GM21390 (cell line): ENCODE data around the gene ADAMTS12.
"Not testable (repeated sequence)": the region's sequence is repeated elsewhere in the genome, so short reads cannot be mapped to it uniquely, and the experiment has no call there.

Experiments used
- ATAC-seq: cut with Tn5 transposase; IDR thresholded peaks from one replicate; pipeline ENCODE4 v1.9.1; 2021; ENCODE audit not compliant: unreplicated experiment

ADAMTS12 gene

DNA sequence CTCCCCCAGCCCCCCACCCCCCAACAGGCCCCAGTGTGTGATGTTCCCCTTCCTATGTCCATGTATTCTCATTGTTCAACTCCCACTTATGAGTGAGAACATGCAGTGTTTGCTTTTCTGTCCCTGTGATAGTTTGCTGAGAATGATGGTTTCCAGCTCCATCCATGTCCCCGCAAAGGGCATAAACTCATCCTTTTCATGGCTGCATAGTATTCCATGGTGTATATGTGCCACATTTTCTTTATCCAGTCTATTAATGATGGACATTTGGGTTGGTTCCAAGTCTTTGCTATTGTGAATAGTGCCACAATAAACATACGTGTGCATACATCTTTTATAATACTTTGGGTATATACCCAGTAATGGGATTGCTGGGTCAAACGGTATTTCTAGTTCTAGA, 23.1 kb upstream of the ADAMTS12 start:
- not testable (repeated sequence) for ATAC-seq

DNA sequence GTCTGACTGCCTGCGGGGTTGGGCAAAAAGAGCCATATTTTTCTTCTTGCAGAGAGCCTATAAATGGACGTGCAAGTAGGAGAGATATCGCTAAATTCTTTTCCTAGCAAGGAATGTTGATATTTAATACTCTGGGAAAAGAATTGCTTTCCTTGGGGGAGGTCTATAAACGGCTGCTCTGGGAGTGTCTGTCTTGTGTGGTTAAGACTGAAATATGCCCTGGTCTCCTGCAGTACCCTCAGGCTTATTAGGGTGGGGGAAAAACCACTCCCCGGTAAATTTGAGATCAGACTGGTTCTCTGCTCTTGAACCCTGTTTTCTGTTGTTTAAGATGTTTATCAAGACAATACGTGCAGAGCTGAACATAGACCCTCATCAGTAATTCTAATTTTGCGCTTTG, 14.5 kb upstream of the ADAMTS12 start:
- ATAC-seq, result not testable (repeated sequence)

DNA sequence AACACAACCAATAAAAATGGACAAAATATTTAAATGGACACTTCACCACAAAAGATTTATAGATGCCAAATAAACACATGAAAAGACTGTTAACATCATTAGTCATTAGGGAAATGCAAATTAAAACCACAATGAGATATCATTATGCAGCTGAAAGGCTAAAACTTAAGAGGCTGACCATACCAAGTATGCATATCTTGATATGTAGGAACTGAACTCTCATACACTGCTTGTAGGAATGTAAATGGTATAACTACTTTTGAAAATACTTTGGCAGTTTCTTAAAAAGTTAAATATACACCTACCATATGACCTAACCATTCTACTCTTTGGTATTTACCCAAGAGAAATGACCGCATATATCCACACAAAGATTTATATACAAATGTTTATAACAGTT, 13.6 kb upstream of the ADAMTS12 start:
- ATAC-seq, result no peak

DNA sequence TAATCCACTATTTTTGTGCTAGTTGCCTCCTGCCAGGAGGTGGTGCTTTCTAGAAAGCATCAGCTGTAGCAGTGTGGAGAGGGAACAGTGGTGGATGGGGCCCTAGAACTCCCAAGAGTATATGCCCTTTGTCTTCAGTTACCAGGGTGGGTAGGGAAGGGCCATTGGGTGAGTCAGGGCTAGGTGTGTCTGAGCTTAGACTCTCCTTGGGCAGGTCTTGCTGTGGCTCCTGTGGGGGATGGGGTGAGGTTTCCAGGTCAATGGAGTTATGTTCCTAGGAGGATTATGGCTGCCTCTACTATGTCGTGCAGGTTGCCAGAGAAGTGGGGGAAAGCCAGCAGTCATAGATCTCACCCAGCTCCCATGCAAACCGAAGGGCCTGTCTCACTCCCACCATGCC, 11.3 kb upstream of the ADAMTS12 start:
- ATAC-seq, result no peak

DNA sequence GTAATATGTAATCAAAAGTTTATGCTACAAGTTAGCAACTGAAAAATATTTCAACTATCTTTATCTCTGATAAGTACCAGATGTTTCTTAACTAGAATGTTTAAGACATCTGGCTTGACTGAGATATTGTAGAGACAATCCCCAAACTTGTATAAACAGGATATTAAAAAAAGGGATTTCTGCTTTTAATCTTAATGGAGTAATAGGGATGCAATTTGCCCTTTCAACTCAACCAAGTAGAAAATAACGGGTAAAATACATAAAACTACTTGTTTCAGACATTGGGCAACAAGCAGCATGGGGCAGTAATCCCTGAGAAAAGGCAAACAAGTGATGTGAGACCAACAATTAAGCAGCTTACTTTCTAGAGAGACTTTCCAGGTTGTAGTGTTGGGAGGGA, 9.4 kb upstream of the ADAMTS12 start:
- ATAC-seq, result no peak

DNA sequence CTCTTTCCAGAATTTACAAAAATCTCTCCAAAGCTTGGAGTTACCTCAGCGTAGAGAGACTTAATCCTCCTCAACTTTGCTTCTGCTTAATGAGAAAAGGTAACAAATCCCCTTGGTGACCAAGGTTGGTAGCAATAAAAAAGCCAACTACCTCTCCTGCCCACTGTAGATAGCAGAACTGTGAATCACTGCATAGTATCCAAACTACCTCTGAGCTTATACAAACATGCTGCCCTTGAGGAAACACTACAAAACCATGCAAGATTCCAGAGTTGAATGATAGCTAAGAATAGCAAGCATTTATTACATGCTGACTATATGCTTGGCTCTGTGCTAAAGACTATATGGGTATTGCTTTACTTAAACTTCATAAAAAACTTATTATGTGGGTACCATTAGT, 2.8 kb upstream of the ADAMTS12 start:
- no peak for ATAC-seq

DNA sequence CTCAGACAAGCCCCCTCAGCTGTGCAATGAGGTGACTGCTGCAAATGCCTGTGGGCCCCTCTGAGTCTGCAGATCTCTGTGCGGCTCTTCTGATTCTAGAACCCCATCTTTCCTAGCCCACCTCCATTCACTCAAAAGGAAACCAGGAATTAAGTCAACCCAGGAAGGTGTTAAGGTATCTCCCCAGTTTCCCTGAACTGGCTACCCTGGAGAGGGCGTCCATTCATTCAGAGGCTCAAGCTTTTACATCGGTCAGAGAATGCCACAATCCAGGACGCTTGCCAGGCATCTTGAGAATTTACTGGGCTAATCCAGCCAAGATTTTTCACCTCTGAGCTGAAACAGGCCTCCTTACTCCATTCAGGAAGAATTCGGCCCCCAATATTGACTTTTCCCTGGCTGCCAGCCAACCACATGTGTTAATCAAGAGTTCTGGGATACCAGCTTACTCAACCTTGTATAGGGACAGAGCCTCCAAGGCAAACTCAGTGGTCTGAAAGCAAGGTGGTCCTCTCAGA, 889 bp upstream of the ADAMTS12 start:
- ATAC-seq, result no peak

DNA sequence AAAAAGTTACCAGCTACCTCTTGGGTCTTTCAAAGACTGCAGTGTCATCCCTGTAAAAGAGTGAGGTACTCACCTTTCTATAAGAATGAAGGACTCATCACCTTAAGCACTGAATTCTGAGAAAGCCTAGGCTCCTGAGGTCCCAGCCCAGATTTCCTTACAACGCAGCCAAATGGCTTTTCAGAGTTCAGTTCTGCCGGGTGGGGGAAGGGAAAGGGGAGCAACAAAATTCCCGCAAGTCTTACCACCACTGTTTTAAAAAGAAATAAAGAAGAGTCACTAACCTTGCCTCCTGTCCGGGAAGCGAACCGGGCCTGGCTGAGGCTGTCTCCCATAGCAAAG, 373 bp downstream of the ADAMTS12 start:
- ATAC-seq, result no peak

DNA sequence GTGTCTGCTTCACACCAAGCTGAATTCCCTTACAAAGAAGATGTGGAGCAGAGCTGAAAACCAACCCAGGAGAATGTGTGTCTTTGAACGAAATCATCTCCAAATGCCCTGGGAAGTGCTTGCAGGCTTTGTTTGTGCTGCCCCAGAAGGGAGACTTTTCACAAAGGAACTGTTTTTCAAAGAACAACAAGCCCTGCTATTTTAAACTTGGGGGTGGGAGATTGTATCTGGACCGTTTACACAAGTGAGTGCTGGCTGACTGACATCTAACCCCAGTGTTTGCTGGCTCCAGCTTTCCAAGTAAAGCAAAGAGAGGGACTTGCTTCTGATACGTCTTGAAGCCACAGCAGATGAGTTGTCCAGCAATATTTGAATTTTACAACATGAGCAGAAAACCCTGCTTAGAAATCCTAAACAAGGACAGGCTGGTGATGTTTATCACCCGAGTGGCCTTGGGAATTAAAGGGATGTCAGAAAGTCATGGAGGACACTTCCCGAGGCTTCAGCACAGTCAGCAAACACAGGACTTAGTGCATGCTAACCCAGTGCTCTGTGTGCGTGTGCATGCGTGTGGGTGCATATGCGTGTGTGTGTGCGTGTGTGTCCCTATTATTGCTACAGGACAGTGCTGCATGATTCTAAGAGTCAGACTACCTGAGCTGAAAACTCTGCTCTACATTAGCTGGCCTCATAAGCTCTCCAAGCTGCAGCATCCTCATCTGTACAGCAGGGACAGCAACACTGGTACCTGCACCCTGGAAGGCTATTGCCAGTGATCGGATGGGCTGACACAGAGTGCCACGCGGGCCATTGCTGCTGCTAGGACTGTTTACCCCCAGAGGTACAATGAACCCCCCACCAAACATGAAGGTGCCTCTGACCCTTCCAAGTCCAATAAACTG, 1.4 kb downstream of the ADAMTS12 start:
- ATAC-seq, result no peak

DNA sequence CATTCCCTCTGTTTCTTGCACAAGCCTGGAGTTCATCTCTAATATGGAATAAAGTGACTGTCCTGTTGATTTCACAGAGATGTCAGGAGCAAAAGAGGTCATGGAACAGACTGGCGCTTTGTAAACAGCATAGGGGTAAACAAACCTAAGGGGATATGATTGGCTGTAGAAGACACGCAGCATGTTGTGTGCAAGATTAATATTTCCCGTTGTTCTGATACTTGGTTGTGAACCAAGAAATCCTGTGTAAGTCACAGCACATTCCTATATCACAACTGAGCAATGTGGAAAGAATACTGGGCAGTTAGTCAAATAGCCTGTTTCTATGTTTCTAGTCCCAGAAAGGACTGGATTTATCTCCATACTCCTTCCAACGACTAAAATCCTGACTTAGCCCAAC, 3.2 kb downstream of the ADAMTS12 start:
- no peak for ATAC-seq

DNA sequence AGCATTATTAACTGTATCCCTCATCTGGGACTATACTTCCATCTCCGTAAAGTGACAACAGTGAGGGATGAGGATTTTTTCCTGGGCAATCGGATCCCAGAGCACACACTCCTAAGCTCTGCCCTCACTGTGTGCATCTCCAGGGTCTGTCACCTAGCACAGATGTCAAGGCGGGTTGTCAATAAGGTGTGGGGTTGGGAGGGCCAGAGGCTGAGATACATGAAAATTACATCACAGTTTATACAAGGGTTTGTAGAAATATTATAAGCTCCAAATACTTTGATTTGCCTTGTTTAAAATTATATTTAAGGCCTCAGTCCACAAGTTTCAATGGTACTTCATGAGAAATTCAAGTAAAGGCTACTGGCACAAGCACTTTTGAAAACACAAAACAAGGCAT, 4.5 kb downstream of the ADAMTS12 start:
- no peak for ATAC-seq

DNA sequence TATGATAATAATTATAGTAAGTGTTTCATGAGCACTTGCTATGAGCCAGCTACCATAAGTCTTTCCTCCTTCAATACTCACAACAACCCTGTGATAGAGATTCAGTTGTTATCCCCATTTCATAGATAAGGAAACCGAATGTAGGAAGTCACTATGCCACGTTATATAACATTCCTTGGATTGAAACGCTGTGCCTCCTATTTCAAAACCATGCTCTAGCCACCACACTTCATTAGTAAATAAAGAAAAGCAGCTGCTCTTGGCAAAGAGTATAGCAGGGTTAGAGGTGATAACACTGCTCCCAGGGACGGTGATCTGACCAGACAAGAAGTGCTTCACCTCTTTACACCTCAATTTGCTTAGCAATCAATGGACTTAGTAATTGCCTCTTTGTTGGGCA, 5.5 kb downstream of the ADAMTS12 start:
- no peak for ATAC-seq

DNA sequence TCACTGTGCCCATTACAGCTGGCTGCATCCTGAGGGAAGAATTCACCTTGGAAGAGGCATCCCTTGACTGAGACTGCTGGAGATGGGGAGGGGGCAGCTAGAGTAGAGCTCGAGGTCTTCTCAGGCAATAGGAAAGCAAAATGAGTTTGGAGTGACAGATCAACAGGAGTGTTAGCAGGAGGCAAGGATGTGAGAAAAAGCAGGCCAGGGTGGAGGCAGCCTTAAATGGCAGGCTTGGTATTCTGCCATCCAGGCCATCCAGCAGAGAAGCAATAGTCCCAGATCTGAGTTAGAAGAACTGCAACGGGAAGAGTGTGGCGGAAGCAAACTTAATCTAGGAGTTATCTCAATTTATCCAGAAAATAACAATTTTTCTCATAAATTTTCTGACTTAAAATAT, 6.1 kb downstream of the ADAMTS12 start:
- no peak for ATAC-seq

DNA sequence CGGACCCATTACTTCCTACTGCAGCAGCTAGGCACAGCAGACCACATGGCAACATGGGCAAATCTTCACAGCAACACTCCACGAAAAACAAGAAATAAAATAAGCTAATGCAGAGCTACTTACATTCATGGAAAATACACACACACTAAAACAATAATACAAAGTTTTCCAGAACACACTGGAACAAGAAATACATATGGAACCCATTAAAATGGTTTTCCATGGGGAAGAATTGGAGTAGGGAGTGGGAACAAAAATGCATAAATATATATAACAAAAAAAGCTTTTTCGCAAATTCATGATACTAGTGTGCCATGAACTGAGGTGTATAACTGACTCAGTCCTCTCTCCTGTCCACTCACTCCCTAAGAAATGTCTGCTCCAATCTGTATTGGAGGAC, 8.3 kb downstream of the ADAMTS12 start:
- ATAC-seq, result no peak

DNA sequence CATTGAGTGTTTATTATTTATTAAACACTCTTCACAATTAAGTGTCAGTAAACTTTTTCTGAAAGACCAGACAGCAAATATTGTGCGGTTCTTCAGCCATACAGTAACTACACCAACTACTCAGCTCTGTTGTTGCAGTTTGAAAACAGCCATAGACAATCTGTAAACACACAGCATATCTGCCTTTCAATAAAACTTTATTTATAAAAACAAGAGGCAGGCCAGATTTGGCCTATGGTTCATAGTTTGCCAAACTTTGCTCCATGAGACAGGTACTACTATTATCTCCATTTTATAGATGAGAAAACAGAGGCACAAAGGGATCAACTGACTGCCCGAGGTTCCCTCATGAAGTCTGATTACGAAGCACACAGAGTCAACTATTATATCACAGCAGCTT, 11.5 kb downstream of the ADAMTS12 start:
- no peak for ATAC-seq

DNA sequence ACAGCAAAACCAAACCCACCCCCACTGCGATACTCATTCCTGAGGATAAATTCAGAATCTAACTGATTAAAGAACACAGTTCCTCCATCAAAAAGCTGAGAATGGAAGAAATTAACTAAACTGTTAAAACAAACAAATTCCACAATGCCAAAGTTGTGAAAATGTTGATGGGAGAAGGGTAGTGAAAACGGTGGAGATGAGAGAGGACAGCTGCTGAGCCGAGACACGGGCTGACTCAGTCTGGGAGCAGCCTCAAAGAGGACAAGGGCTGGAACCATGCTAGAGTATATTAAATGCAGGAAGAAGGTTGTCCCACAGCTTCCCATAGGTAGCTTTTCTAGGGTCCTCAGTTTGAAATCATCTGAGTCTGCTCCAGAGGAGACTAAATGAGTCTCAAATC, 14.3 kb downstream of the ADAMTS12 start:
- ATAC-seq, result no peak

DNA sequence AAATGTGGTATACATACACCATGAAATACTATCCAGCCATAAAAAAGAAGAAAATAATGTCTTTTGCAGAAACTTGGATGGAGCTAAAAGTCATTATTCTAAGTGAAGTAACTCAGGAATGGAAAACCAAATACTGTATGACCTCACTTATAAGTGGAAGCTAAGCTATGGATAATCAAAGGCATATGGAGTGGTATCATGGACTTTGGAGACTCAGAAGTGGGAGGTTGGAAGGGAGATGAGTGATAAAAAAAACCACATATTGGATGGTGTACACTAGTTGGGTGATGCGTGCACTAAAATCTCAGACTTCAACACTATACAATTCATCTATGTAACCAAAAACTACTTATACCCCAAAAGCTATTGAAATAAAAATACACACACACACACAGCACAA, 24.5 kb downstream of the ADAMTS12 start:
- no peak for ATAC-seq

DNA sequence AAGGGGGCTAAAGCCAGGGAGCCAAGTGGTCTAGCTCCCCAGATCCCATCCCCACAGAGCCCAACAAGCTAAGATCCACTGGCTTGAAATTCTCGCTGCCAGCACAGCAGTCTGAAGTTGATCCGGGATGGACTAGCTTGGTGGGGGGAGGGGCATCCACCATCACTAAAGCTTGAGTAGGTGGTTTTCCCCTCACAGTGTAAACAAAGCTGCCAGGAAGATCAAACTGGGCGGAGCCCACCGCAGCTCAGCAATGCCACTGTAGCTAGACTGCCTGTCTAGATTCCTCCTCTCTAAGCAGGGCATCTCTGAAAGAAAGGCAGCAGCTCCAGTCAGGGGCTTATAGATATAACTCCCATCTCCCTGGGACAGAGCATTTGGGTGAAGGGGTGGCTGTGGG, 32.6 kb downstream of the ADAMTS12 start:
- not testable (repeated sequence) for ATAC-seq

DNA sequence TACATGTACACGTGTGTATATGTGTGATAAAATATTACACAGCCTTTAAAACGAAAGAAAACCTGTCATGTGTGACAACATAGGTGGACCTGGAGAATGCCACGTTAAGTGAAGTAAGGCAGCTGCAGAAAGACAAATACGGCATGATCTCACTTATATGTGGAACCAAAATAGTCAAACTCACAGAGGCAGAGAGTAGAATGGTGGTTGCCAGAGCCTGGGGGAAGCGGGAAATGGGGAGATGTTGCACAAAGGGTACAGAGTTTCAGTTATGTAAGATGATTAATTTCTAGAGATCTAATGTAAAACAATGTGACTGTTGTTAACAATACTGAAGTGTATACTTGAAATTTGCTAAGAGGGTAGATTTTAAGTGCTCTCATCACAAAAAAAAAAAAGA, 34.8 kb downstream of the ADAMTS12 start:
- peak; percentile 70 for ATAC-seq

DNA sequence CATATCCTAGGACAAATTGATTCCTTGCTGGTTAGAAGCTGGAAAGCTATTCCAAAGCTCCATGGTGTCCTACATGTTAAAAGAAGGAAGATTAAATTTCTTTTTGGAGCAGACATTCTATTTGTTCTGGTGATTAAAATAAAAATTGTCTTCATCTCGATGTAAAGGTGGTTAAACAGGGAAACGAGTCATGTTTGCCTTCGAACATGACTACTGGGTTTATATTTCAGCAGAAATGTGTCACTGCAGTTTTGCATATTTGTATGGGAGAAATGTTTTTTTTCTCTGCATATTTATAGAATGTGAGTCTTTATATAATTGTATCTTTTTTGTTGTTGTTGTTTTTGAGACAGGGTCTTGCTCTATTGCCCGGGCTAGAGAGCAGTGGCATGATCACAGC, 36.4 kb downstream of the ADAMTS12 start:
- no peak for ATAC-seq

DNA sequence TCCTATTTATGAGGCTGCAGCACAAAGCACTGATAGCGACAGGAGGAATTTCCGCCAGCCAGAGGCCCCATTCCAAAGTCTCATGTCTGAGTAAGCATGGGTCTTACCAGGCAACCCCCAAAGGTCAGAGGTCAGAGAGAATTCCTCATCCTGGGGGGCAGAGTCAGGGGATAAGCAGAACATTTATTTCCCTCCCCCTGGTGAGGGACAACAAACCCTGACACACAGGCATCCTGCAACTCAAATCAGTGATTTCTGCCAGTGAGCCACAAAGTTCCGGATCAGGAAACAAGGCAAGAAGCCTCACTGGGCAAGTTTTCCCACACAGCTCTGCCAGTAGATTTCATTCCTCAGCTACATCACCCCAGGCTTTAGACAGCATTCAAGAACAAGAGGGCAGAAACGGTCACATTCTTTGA, 37.0 kb downstream of the ADAMTS12 start:
- ATAC-seq, result no peak

DNA sequence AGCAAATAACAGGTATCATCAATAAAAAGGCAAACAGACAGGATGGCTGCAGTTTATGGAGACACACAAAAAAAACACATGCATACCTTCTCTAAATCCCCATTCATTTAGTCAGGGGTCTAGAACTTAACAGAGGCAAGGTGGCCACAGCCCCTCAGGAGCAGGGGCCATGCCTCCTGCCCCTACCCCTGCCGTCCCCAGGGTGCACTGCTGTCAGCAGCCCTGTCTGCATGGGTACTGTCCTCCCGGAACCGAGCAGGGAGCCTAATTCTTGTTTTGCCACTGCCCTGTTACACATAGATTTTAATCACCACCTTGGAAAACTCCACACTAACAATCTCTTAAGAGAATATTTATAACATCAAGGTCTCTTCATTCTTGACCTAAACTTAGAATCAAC, 39.0 kb downstream of the ADAMTS12 start:
- no peak for ATAC-seq

DNA sequence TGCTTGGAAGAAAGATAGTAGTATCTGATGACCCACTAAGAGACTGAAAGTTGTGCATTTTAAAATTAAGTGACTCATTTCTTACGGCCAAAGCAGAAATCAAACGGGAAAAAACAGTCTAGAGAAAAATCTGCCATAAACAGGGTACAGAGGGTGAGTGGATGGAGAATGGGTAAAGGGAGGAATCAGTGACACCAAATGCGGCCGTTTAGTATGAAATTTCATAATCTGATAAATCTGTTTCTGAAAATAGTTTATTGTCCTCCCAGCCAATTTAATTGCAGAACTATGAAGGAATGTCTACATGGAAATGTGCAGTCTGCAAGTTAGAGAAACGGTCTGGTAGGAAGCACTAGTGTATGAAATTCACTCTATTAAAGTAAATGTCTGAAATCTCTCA, 39.5 kb downstream of the ADAMTS12 start:
- no peak for ATAC-seq
